Natural killer cell (primary cell): ENCODE results near the gene OR4C45. TPM values are rescaled to one million over a fixed set of nuclear protein-coding genes. Genes with fewer than 3 reads are reported as not detected.
"Not testable (repeated sequence)": the region's sequence is repeated elsewhere in the genome, so short reads cannot be mapped to it uniquely, and the experiment has no call there.

ENCODE experiments used
- ATAC-seq, 3 donors: fragments of 150-1000 bp in 2 of 3; fragments of 200-7000 bp in 1 of 3; cut with Tn5 transposase; 1 replicate in 1 of 3; 2 replicates in 2 of 3; pipeline ENCODE4 v1.10.0; 2021; ENCODE audit warnings: mild to moderate bottlenecking in 2 of 3, moderate library complexity in 2 of 3
- DNase-seq, 2 donors: peaks; one replicate each; pipeline versions ENCODE4 v3.0.0 to v3.0.0-alpha.2; 2013 to 2021; ENCODE audit warnings: mixed read lengths in 1 of 2
- H3K27ac ChIP-seq: one replicate; pipeline ENCODE4 v1.5.1; 2013; ENCODE audit warnings: mild to moderate bottlenecking, low read length
- H3K27me3 ChIP-seq: one replicate; pipeline ENCODE4 v1.6.1; 2013; ENCODE audit warnings: low read length; ENCODE audit not compliant: control insufficient read depth, insufficient read depth
- H3K36me3 ChIP-seq: one replicate; pipeline ENCODE4 v1.6.1; 2013; ENCODE audit warnings: low read length; ENCODE audit not compliant: control insufficient read depth, insufficient read depth
- H3K4me1 ChIP-seq: one replicate; pipeline ENCODE4 v1.6.1; 2013; ENCODE audit warnings: low read length; ENCODE audit not compliant: control insufficient read depth, insufficient read depth
- H3K4me3 ChIP-seq: one replicate; pipeline ENCODE4 v1.5.1; 2013; ENCODE audit warnings: low read length
- H3K9me3 ChIP-seq: one replicate; pipeline ENCODE4 v1.6.1; 2013; ENCODE audit warnings: low read length; ENCODE audit not compliant: control insufficient read depth, insufficient read depth
- H3K27ac Mint-ChIP-seq, 2 donors: one replicate each; pipeline ENCODE4 v1.8.0; 2022; ENCODE audit warnings: mild to moderate bottlenecking in 2 of 2, mixed read lengths in 2 of 2, moderate library complexity in 1 of 2
- H3K27me3 Mint-ChIP-seq, 2 donors: one replicate each; pipeline ENCODE4 v1.8.0; 2022; ENCODE audit warnings: low read depth in 2 of 2, mixed read lengths in 2 of 2
- H3K36me3 Mint-ChIP-seq: one replicate; pipeline ENCODE4 v1.8.0; 2022; ENCODE audit warnings: mixed read lengths
- H3K4me1 Mint-ChIP-seq, 2 donors: one replicate each; pipeline ENCODE4 v1.8.0; 2022; ENCODE audit warnings: mixed read lengths in 2 of 2
- H3K4me3 Mint-ChIP-seq: one replicate; pipeline ENCODE4 v1.8.0; 2022; ENCODE audit warnings: mild to moderate bottlenecking, moderate library complexity, mixed read lengths
- H3K9me3 Mint-ChIP-seq, 2 donors: one replicate each; pipeline ENCODE4 v1.8.0; 2022; ENCODE audit warnings: mixed read lengths in 2 of 2
- CTCF ChIP-seq: fragments of 200-600 bp; IDR thresholded peaks from one replicate; pipeline ENCODE4 v1.8.0; 2022; ENCODE audit warnings: antibody characterized with exemption
- WGBS: methylation state at CpG from one replicate; pipeline ENCODE4 v1.1.7; 2013; ENCODE audit warnings: missing lambda C conversion rate; ENCODE audit not compliant: insufficient coverage; 5-methylcytosine and 5-hydroxymethylcytosine counted together
- intact Hi-C: fragments of 100-400 bp; cut with micrococcal nuclease; formaldehyde crosslinking; loops from one replicate; pipeline ENCODE4 v1.14.2; 2022
- total RNA-seq, 4 donors: library from RNA; stranded (reverse); fragments of 120-200 nt in 1 of 4; gene quantifications; one replicate each; pipeline versions ENCODE4 v1.2.3 to v1.2.4, GENCODE V29; 2013 to 2022

The OR4C45 gene
- total RNA-seq, 3 donors from 2014 or later (not counting 1 experiment from before 2014, with no cell fraction given) = not detected

- 92% methylated on average over 6 of the region's 6 CpGs for WGBS
- H3K9me3 Mint-ChIP-seq = peaks cover 31 to 71% of the 10 kb centered on the region in 2 donors
- intact Hi-C loops = no loop called here
- H3K4me3 Mint-ChIP-seq = no peak overlapping the region
- H3K27ac Mint-ChIP-seq = no peak overlapping the region
- H3K36me3 Mint-ChIP-seq = peaks cover 65% of the 10 kb centered on the region
- Histone ChIP-seq H3K9me3 (peaks cover 75% of the 10 kb centered on the region), H3K4me3 (no peak overlapping the region), H3K4me1 (no peaks in the 10 kb centered on the region), H3K36me3 (no peaks in the 10 kb centered on the region), H3K27ac (no peak overlapping the region), H3K27me3 (no peaks in the 10 kb centered on the region)
- ATAC-seq (no peak), DNase-seq (no peak)
- no peaks in the 10 kb centered on the region for H3K4me1 Mint-ChIP-seq
- TF ChIP-seq CTCF = no peak
- H3K27me3 Mint-ChIP-seq = no peaks in the 10 kb centered on the region
Observed at GRCh38 chr11:50074161-50074560, 41.5 kb downstream of the OR4C45 start.

DNA sequence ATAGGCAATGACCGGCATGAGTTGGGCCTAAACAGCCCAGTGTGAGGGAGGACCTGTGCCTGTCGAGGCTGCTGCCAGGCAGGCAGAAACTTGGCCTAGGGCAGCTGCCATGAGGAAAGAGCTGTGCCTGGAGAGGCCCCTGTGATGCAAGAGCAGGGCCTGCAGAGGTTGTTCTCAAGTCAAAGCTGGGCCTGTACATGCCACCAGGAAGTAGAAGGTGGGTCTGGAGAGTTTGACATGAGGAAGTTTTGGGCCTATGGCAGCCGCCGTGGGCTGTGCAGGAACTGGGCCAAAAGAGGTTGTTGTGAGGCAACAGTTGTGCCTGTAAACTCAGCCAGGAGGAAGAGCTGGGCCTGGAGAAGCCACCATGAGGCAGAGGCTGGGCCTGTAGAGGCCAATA lies 43.2 kb downstream of the OR4C45 start:
- H3K36me3 ChIP-seq = no peaks in the 10 kb centered on the region
- peaks cover 65% of the 10 kb centered on the region for H3K9me3 ChIP-seq
- no peak overlapping the region for H3K4me3 ChIP-seq
- no peak overlapping the region for H3K27ac ChIP-seq
- no peaks in the 10 kb centered on the region for H3K4me1 Mint-ChIP-seq
- intact Hi-C loops = no loop called here
- WGBS = 85% methylated on average over 4 of the region's 4 CpGs
- H3K27me3 ChIP-seq = no peaks in the 10 kb centered on the region
- no peak overlapping the region for H3K4me3 Mint-ChIP-seq
- ATAC-seq = no peak
- no peaks in the 10 kb centered on the region for H3K27me3 Mint-ChIP-seq
- TF ChIP-seq CTCF = no peak
- no peaks in the 10 kb centered on the region for H3K4me1 ChIP-seq
- H3K27ac Mint-ChIP-seq = no peak overlapping the region
- peaks cover 54% of the 10 kb centered on the region for H3K36me3 Mint-ChIP-seq
- DNase-seq = no peak
- peaks cover 24 to 65% of the 10 kb centered on the region in 2 donors for H3K9me3 Mint-ChIP-seq

DNA sequence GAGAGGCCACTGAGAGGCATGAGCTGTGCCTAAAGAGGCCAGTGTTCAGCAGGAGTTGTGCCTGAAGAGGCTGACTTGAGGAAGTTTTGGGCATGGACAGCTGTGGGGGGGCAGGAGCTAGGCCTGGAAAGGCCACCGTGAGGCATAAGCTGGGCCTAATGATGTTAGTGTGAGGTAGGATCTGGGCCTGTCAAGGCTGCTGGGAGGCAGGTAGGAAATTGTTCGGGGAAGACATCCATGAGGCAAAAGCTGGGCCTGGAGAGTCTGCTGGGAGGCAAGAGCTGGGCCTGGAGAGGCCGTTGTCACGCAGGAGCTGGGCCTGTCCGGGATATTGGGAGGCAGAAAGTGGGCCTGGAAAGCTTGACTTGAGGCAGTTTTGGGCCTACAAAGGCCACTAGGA lies 44.9 kb downstream of the OR4C45 start:
- Histone ChIP-seq H3K36me3 (no peaks in the 10 kb centered on the region), H3K4me3 (no peak overlapping the region), H3K27ac (no peak overlapping the region), H3K27me3 (no peaks in the 10 kb centered on the region), H3K4me1 (no peaks in the 10 kb centered on the region), H3K9me3 (peaks cover 51% of the 10 kb centered on the region)
- Mint-ChIP-seq H3K27ac (no peak overlapping the region), H3K4me1 (no peaks in the 10 kb centered on the region), H3K27me3 (no peaks in the 10 kb centered on the region), H3K9me3 (peaks cover 21 to 52% of the 10 kb centered on the region in 2 donors), H3K36me3 (peaks cover 48% of the 10 kb centered on the region), H3K4me3 (no peak overlapping the region)
- 88% methylated on average over 5 of the region's 5 CpGs for WGBS
- TF ChIP-seq CTCF = no peak
- no peak for DNase-seq
- intact Hi-C loops = no loop called here
- ATAC-seq = no peak

- no peak for DNase-seq
- Histone ChIP-seq H3K36me3 (no peaks in the 10 kb centered on the region), H3K4me1 (no peaks in the 10 kb centered on the region), H3K27me3 (no peaks in the 10 kb centered on the region), H3K9me3 (peaks cover 47% of the 10 kb centered on the region), H3K27ac (no peak overlapping the region), H3K4me3 (no peak overlapping the region)
- WGBS = 92% methylated on average over 1 of the region's 1 CpG
- ATAC-seq = no peak
- no peaks in the 10 kb centered on the region for H3K4me1 Mint-ChIP-seq
- intact Hi-C loops = no loop called here
- no peak overlapping the region for H3K4me3 Mint-ChIP-seq
- H3K27ac Mint-ChIP-seq = no peak overlapping the region
- TF ChIP-seq CTCF = no peak
- H3K27me3 Mint-ChIP-seq = no peaks in the 10 kb centered on the region
- H3K9me3 Mint-ChIP-seq = peaks cover 21 to 50% of the 10 kb centered on the region in 2 donors
- peaks cover 45% of the 10 kb centered on the region for H3K36me3 Mint-ChIP-seq
Observed at GRCh38 chr11:50078001-50078400, 45.3 kb downstream of the OR4C45 start.

DNA sequence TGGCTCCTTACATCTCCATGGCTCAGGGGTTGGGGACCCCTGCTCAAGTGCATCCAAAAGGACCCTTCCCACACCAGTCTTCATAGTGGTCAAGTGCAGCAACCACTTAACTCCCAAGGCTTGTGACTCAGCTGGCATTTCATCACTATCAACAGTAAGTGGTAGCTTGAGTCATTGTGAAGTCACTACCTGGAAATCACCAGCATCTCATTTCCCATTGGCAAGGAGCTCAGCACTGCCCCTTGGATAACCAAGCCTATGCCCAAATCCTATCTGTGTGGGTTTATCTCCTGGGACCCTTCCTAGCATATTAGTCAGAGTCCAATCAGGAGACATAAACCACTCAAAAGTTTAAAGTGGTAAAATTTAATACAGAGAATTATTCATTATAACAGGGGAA lies 46.3 kb downstream of the OR4C45 start:
- Mint-ChIP-seq H3K36me3 (peaks cover 44% of the 10 kb centered on the region), H3K9me3 (peaks cover 27 to 49% of the 10 kb centered on the region in 2 donors)
- H3K27ac ChIP-seq, H3K27me3 Mint-ChIP-seq, H3K4me1 Mint-ChIP-seq, DNase-seq, H3K4me3 ChIP-seq, intact Hi-C loops, H3K27ac Mint-ChIP-seq, ATAC-seq, H3K4me3 Mint-ChIP-seq, H3K27me3 ChIP-seq, H3K36me3 ChIP-seq, H3K4me1 ChIP-seq: not testable (repeated sequence)
- peaks cover 44% of the 10 kb centered on the region for H3K9me3 ChIP-seq
